LNCaP clone FGC (cell line): ENCODE measurements around the gene MRTFA.

ENCODE experiments used
- DNase-seq: peaks from one replicate; pipeline ENCODE4 v3.0.0-alpha.2; 2011; ENCODE audit warnings: low read depth
- H3K4me3 ChIP-seq: 2 replicates; pipeline ENCODE4 v1.5.1; 2011; ENCODE audit warnings: mild to moderate bottlenecking, low read depth, low read length, control low read depth
- CTCF ChIP-seq: IDR thresholded peaks from 2 replicates; pipeline ENCODE4 v1.5.1; 2012; ENCODE audit warnings: mild to moderate bottlenecking; ENCODE audit not compliant: control insufficient read depth, insufficient read depth; ENCODE audit errors: extremely low read depth

The MRTFA gene

GRCh38 chr22:40635940-40636379 is 559 bp downstream of the MRTFA start:
- peak overlapping the region; percentile 80 for H3K4me3 ChIP-seq
- no peak for DNase-seq
- no peak for TF ChIP-seq CTCF

GRCh38 chr22:40635043-40635939 is 1.2 kb downstream of the MRTFA start:
- no peak for DNase-seq
- no peak for TF ChIP-seq CTCF
- peak overlapping the region; percentile 80 for H3K4me3 ChIP-seq

- DNase-seq: no peak
- TF ChIP-seq CTCF: no peak
These were observed 2.2 kb downstream of the MRTFA start for GRCh38 chr22:40634119-40634903.

GRCh38 chr22:40633036-40633435 is 3.5 kb downstream of the MRTFA start:
- peak; percentile 58 for DNase-seq
- no peak overlapping the region for H3K4me3 ChIP-seq
- no peak for TF ChIP-seq CTCF

More at GRCh38 chr22:40634119-40634903, 2.2 kb downstream of the MRTFA start:
- no peak overlapping the region for H3K4me3 ChIP-seq

DNA sequence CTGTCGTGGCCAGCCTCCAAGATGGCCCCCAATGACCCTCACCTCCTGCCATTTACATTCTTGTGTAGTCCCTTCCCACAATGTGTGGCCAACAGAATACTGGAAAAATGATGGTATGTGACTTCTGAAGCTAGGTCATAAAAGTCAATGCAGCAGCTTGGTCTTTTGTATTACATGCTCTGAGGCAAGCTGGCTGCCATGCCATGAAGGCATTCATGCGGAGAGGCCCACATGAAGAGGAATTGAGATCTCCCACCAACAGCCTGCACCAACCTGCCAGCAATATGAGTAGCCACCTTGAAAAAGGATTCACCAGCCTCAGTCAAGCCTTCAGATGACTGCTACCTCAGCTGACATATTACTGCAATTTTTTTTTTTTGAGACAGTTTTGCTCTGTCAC is 4.6 kb downstream of the MRTFA start:
- DNase-seq: no peak
- TF ChIP-seq CTCF: no peak
- H3K4me3 ChIP-seq: no peak overlapping the region

- H3K4me3 ChIP-seq: no peak overlapping the region
- TF ChIP-seq CTCF: no peak
- DNase-seq: no peak
These were observed 8.0 kb downstream of the MRTFA start for GRCh38 chr22:40628354-40629042.
